ENCODE results near the gene PBX4. TPM values are rescaled to one million over a fixed set of nuclear protein-coding genes. Genes with fewer than 3 reads are reported as not detected.

PBX4 gene
- total RNA-seq, 1 donor from 2014 or later: 21.8 TPM

DNA sequence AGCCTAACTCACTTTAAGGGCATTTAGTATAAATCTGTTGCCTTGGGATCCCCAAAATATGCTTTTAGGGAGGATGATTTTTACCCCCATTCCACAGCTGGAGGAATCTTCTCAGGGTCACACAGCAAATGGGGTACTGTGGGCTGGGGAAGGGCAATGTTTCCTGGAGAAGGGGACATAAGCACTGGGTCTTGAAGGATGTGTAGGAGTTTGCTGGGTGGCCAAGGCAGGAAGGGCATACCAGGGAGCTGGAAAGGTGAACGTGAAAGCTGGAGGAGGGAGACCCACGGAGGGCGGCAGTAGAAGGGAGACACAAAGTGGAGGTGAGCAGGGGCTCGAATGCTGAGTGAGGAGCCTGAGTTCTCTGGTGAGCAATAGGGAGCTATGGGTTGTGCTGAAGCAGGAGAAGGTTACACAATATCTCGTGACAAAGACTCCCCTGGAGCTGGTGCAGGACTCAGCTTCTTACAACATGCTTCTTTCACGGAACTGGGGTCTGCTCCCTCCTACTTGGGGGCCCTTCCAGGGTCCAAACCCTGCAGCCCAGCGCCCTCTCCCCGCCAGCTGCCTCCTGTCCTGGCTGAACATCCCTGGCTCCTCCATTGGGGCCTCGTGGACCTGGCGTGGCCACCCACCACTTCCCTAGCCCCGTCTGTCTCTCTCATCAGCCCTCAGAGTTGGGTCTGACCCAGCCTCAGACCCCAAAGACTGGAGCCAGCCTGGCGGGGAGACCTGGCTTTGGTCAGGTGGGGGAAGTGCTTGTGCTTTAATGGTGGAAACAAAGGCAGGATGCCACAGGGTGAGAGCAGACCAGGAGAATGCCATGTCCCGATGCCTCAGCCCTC, 69.3 kb downstream of the PBX4 start:
- Mint-ChIP-seq H3K36me3 (ENCODE audit: low read depth) (no peaks in the 10 kb centered on the region), H3K9me3 (peaks cover 2% of the 10 kb centered on the region), H3K27me3 (peaks cover 5% of the 10 kb centered on the region), H3K4me1 (no peaks in the 10 kb centered on the region), H3K27ac (no peak overlapping the region), H3K4me3 (no peak overlapping the region)
- intact Hi-C loops (cut with micrococcal nuclease): no loop called here
- DNase-seq (no peak), ATAC-seq (ENCODE audit: low read depth) (no peak)
- POLR2A ChIA-PET: interaction anchor here (0.6 kb wide), 1 partner anchor 99 kb away, joined by 6 read pairs; no protein-coding TSS in a partner anchor
- TF ChIP-seq, protein P1, sequence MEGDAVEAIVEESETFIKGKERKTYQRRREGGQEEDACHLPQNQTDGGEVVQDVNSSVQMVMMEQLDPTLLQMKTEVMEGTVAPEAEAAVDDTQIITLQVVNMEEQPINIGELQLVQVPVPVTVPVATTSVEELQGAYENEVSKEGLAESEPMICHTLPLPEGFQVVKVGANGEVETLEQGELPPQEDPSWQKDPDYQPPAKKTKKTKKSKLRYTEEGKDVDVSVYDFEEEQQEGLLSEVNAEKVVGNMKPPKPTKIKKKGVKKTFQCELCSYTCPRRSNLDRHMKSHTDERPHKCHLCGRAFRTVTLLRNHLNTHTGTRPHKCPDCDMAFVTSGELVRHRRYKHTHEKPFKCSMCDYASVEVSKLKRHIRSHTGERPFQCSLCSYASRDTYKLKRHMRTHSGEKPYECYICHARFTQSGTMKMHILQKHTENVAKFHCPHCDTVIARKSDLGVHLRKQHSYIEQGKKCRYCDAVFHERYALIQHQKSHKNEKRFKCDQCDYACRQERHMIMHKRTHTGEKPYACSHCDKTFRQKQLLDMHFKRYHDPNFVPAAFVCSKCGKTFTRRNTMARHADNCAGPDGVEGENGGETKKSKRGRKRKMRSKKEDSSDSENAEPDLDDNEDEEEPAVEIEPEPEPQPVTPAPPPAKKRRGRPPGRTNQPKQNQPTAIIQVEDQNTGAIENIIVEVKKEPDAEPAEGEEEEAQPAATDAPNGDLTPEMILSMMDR (IDR thresholded peaks at IDR 0.05): no peak
- CTCF ChIA-PET: no interaction called here

DNA sequence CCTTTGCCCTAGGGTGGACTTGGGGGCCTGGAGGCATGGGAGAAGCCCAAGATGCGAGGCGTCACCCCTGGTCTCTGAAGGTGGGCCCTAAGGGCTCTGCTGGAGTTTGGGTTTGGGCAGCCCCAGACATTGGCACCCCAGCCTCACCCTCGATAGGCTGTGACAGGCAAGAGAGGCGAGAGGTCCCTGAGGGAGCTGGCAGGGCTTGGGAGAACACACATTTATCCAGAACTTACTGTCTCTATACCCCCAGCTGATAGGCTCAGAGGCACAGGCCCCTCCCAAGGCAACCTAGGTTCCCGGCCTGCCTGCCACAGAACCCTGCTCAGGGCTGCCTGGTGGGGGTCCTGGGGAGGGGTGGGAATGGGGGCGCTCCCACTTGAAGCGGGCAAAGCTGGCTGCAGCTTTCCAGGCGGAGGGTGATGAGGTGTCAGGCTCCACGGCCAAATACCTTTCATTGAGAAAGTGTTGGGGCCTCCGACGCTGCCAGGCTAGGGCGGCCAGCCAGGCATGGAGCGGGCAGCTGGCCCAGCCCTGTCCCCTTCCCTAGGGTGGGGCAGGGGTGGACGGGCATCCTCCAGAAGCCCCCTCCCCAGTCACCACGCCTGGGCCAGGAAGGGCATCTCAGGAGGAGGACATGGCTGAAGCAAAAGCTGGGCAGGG, 70.7 kb downstream of the PBX4 start:
- ChIA-PET CTCF (no interaction called here), POLR2A (no interaction called here)
- Mint-ChIP-seq H3K27ac (no peak overlapping the region), H3K36me3 (ENCODE audit: low read depth) (no peaks in the 10 kb centered on the region), H3K9me3 (peaks cover 2% of the 10 kb centered on the region), H3K27me3 (peaks cover 7% of the 10 kb centered on the region), H3K4me3 (no peak overlapping the region), H3K4me1 (no peaks in the 10 kb centered on the region)
- TF ChIP-seq, protein P1 (IDR thresholded peaks at IDR 0.05): no peak
- no peak for ATAC-seq (ENCODE audit: low read depth)
- no peak for DNase-seq
- intact Hi-C loops (cut with micrococcal nuclease): no loop called here

DNA sequence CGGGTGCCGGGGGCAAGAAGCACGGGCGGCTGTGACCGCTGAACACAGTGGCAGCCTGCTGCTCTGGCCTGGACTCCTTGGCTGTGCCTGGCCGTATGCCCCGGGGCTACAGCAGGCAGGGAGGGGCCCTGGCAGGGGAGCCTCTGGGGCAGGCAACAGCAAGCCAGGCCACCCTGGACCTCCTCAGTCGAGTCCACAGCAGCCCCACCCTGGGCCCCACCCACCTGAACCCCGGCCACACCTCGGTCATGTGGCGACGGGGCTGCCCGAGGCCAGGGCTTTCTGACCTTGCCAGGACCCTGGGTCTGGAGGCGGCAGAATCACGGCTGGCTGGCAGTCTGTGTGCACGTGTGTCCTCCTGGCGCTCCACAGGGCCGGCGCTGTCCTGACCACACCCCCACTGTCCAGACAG, 71.7 kb downstream of the PBX4 start:
- TF ChIP-seq, protein P1 (IDR thresholded peaks at IDR 0.05): no peak
- Mint-ChIP-seq H3K36me3 (ENCODE audit: low read depth) (no peaks in the 10 kb centered on the region), H3K27ac (no peak overlapping the region), H3K4me1 (peaks cover 2% of the 10 kb centered on the region), H3K27me3 (peaks cover 12% of the 10 kb centered on the region), H3K9me3 (peaks cover 2% of the 10 kb centered on the region), H3K4me3 (no peak overlapping the region)
- intact Hi-C loops (cut with micrococcal nuclease): no loop called here
- CTCF ChIA-PET: no interaction called here
- DNase-seq: no peak
- POLR2A ChIA-PET: interaction anchor here (0.6 kb wide), 1 partner anchor 52 kb away, joined by 9 read pairs; no protein-coding TSS in a partner anchor
- ATAC-seq (ENCODE audit: low read depth): no peak

DNA sequence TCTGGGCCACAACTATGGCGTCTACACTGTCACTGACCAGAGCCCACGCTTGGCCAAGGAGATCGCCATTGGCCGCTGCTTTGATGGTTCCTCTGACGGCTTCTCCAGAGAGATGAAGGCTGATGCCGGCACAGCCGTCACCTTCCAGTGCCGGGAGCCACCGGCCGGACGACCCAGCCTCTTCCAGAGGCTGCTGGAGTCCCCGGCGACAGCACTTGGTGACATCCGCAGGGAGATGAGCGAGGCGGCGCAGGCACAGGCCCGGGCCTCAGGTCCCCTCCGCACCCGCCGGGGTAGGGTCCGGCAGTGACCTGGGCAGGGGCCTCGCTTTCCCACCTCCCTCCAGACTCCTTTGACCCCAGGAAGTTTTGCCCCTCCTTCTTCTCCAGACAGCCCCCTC, 72.8 kb downstream of the PBX4 start:
- no peaks in the 10 kb centered on the region for H3K9me3 Mint-ChIP-seq
- no peak for ATAC-seq (ENCODE audit: low read depth)
- CTCF ChIA-PET: no interaction called here

More for the DNA sequence above, 72.8 kb downstream of the PBX4 start:
- POLR2A ChIA-PET: no interaction called here
- Mint-ChIP-seq H3K27ac (no peak overlapping the region), H3K36me3 (ENCODE audit: low read depth) (no peaks in the 10 kb centered on the region), H3K4me3 (no peak overlapping the region), H3K4me1 (peaks cover 9% of the 10 kb centered on the region), H3K27me3 (peaks cover 12% of the 10 kb centered on the region)
- intact Hi-C loops (cut with micrococcal nuclease): no loop called here
- no peak for DNase-seq
- TF ChIP-seq, protein P1 (IDR thresholded peaks at IDR 0.05): no peak
